ENCODE measurements around the gene CREBBP.

The CREBBP gene

DNA sequence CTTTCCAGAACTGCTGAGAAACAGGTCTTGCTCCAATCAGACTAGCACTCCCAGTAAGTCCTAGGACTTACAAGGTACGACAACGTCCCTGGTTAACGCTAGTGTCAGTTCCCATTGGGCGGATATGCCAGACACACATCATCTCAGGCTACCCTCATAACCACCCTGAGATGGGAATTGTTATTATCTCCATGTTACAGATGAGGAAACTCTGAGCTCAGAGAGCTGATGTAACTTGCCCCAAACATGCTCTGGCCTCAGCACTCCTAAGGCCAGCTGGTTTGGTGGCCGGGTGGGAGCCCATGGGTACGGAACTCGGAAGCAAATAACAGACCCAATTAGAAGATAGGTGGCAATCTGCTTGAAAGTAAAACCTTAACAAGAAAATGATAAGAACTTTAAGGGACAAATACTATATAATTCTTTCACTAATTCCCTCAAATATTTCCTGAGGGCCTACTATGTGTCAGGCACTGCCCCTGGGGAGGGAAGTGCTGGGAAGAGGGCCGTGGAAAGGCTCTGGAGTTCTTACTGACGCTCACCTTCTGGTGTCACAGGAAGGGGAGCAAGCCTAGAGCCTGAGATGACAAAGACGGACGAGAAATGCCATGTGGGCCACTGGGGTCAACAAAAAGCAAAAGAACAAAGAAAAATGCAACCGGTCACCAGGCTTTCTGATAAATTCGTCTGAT, 6.9 kb downstream of the CREBBP start:
- no peak overlapping the region for H3K18ac ChIP-seq (ENCODE audit: low read length)
- H2BK12ac ChIP-seq (ENCODE audit: low read length) = no peak overlapping the region
- no peaks in the 10 kb centered on the region for H3K9me3 ChIP-seq (ENCODE audit: insufficient read depth, low read depth, low read length)
- no CpG with 5 or more reads among the region's 13 CpGs for WGBS (ENCODE audit: extremely low coverage, insufficient coverage, insufficient read length)
- H3K23ac ChIP-seq (ENCODE audit: low read length) = no peak overlapping the region
- peaks cover 0 to 3% of the 10 kb centered on the region in 2 experiments for H3K36me3 ChIP-seq (ENCODE audit: control insufficient read depth in 1 of 2, insufficient read depth in 2 of 2, low read length in 2 of 2)
- no peak overlapping the region for H3K4me2 ChIP-seq (ENCODE audit: low read length)
- no peaks in the 10 kb centered on the region for H3K79me1 ChIP-seq (ENCODE audit: low read length)
- H4K91ac ChIP-seq (ENCODE audit: low read depth, low read length) = no peak overlapping the region
- no peak overlapping the region for H2AK5ac ChIP-seq (ENCODE audit: low read length)
- no peak overlapping the region for H2BK5ac ChIP-seq (ENCODE audit: low read depth, low read length, poor library complexity)
- H3K14ac ChIP-seq (ENCODE audit: low read length) = no peak overlapping the region
- DNase-seq = peak; percentile 61 to 78
- H3K4ac ChIP-seq (ENCODE audit: low read depth, low read length) = peak overlapping the region; percentile 73
- peaks cover 39% of the 10 kb centered on the region for H3K79me2 ChIP-seq (ENCODE audit: control insufficient read depth, insufficient read depth, low read length, poor library complexity)
- no peak overlapping the region for H4K8ac ChIP-seq (ENCODE audit: low read depth, low read length)
- no peak overlapping the region for H2AFZ ChIP-seq (ENCODE audit: insufficient read depth, low read length, poor library complexity)
- peak overlapping the region; percentile 6 for H3K27ac ChIP-seq (ENCODE audit: low read depth, low read length)
- peaks cover 12 to 20% of the 10 kb centered on the region in 2 experiments for H3K4me1 ChIP-seq (ENCODE audit: control insufficient read depth in 1 of 2, insufficient read depth in 2 of 2, low read length in 2 of 2)
- no peaks in the 10 kb centered on the region for H3K27me3 ChIP-seq (ENCODE audit: insufficient read depth, low read length)
- no peak overlapping the region for H3K9ac ChIP-seq (ENCODE audit: low read length)
- no peak overlapping the region for H2BK120ac ChIP-seq (ENCODE audit: insufficient read depth, low read length, poor library complexity)
- no peak overlapping the region for H3K4me3 ChIP-seq (ENCODE audit: low read depth, low read length)
- H4K12ac ChIP-seq (ENCODE audit: low read depth, low read length) = no peak overlapping the region

DNA sequence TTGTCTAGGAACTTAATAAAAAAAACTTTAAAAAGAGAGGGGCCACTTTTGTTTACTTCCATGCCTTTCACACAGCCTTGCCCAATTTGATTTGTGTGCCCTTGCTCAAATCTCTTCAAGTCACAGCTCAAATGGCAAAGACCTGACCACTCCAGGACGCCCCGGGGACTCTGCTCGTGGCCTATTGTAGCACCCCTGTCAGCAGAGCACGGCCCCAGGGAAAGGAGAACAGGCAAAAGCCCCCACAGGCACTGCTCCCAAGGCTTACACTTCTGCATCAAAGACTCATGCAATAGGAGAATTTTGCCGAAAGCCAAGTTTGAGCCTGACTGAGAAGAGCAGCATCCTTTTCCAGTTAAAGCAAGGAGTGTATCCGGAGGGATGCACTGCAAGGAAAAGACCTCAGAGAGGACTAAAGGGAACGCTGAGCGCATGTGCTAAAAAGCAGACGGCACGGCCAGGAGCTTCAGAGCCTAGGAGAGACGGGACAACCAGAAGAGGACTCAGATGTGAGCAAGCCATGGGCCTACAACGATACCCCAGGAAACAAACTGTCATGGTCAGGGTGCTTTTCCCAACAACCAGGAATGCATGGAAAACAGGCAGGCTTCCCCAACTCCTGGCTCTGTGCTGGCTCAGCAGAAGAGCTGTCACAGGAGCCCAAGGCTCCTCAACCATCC, 8.2 kb downstream of the CREBBP start:
- Histone ChIP-seq H3K79me2 (ENCODE audit: control insufficient read depth, insufficient read depth, low read length, poor library complexity) (peaks cover 37% of the 10 kb centered on the region), H3K36me3 (ENCODE audit: control insufficient read depth in 1 of 2, insufficient read depth in 2 of 2, low read length in 2 of 2) (peaks cover 0 to 2% of the 10 kb centered on the region in 2 experiments), H3K79me1 (ENCODE audit: low read length) (no peaks in the 10 kb centered on the region), H3K4ac (ENCODE audit: low read depth, low read length) (peak overlapping the region; percentile 91), H4K12ac (ENCODE audit: low read depth, low read length) (no peak overlapping the region), H3K18ac (ENCODE audit: low read length) (peak overlapping the region; percentile 43), H2BK120ac (ENCODE audit: insufficient read depth, low read length, poor library complexity) (no peak overlapping the region), H3K27me3 (ENCODE audit: insufficient read depth, low read length) (no peaks in the 10 kb centered on the region), H3K23ac (ENCODE audit: low read length) (no peak overlapping the region), H2BK12ac (ENCODE audit: low read length) (no peak overlapping the region), H3K27ac (ENCODE audit: low read depth, low read length) (no peak overlapping the region), H3K14ac (ENCODE audit: low read length) (no peak overlapping the region), H3K4me1 (ENCODE audit: control insufficient read depth in 1 of 2, insufficient read depth in 2 of 2, low read length in 2 of 2) (peaks cover 12 to 21% of the 10 kb centered on the region in 2 experiments), H2BK5ac (ENCODE audit: low read depth, low read length, poor library complexity) (no peak overlapping the region), H3K4me3 (ENCODE audit: low read depth, low read length) (no peak overlapping the region), H3K9ac (ENCODE audit: low read length) (no peak overlapping the region), H4K8ac (ENCODE audit: low read depth, low read length) (no peak overlapping the region), H2AK5ac (ENCODE audit: low read length) (no peak overlapping the region), H2AFZ (ENCODE audit: insufficient read depth, low read length, poor library complexity) (no peak overlapping the region), H3K4me2 (ENCODE audit: low read length) (no peak overlapping the region), H4K91ac (ENCODE audit: low read depth, low read length) (no peak overlapping the region), H3K9me3 (ENCODE audit: insufficient read depth, low read depth, low read length) (no peaks in the 10 kb centered on the region)
- WGBS (ENCODE audit: extremely low coverage, insufficient coverage, insufficient read length) = no CpG with 5 or more reads among the region's 12 CpGs
- DNase-seq = no peak

DNA sequence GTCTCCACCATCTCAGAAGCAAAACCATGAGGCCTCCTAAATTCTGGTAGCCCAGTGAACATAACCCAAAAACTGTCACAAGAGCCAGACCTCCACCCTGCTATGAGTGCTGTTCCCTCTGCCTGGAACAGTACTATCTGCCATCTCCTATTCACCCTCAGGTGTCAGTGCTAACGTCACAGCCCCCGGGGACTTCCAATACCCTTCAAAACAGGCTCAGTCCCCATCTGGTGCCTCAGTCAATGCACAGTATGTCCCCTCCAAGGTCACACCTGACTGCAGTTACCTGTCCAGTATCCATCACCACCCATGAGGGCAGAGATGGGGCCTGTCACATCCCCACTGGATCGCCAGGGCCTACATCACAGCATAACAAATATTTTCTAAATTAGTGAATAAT, 11.5 kb downstream of the CREBBP start:
- Histone ChIP-seq H2BK12ac (ENCODE audit: low read length) (no peak overlapping the region), H3K4ac (ENCODE audit: low read depth, low read length) (peak overlapping the region; percentile 75), H3K79me1 (ENCODE audit: low read length) (no peaks in the 10 kb centered on the region), H2BK5ac (ENCODE audit: low read depth, low read length, poor library complexity) (no peak overlapping the region), H2BK120ac (ENCODE audit: insufficient read depth, low read length, poor library complexity) (no peak overlapping the region), H3K14ac (ENCODE audit: low read length) (no peak overlapping the region), H3K18ac (ENCODE audit: low read length) (no peak overlapping the region), H3K9me3 (ENCODE audit: insufficient read depth, low read depth, low read length) (no peaks in the 10 kb centered on the region), H4K12ac (ENCODE audit: low read depth, low read length) (no peak overlapping the region), H3K79me2 (ENCODE audit: control insufficient read depth, insufficient read depth, low read length, poor library complexity) (peaks cover 26% of the 10 kb centered on the region), H3K9ac (ENCODE audit: low read length) (no peak overlapping the region), H3K27ac (ENCODE audit: low read depth, low read length) (no peak overlapping the region), H3K4me2 (ENCODE audit: low read length) (no peak overlapping the region), H2AK5ac (ENCODE audit: low read length) (no peak overlapping the region), H2AFZ (ENCODE audit: insufficient read depth, low read length, poor library complexity) (no peak overlapping the region), H4K91ac (ENCODE audit: low read depth, low read length) (no peak overlapping the region), H3K23ac (ENCODE audit: low read length) (no peak overlapping the region), H4K8ac (ENCODE audit: low read depth, low read length) (no peak overlapping the region), H3K4me1 (ENCODE audit: control insufficient read depth in 1 of 2, insufficient read depth in 2 of 2, low read length in 2 of 2) (peaks cover 11 to 17% of the 10 kb centered on the region in 2 experiments), H3K27me3 (ENCODE audit: insufficient read depth, low read length) (no peaks in the 10 kb centered on the region), H3K36me3 (ENCODE audit: control insufficient read depth in 1 of 2, insufficient read depth in 2 of 2, low read length in 2 of 2) (no peaks in the 10 kb centered on the region), H3K4me3 (ENCODE audit: low read depth, low read length) (no peak overlapping the region)
- WGBS (ENCODE audit: extremely low coverage, insufficient coverage, insufficient read length) = no CpG with 5 or more reads among the region's 3 CpGs
- DNase-seq = no peak

DNA sequence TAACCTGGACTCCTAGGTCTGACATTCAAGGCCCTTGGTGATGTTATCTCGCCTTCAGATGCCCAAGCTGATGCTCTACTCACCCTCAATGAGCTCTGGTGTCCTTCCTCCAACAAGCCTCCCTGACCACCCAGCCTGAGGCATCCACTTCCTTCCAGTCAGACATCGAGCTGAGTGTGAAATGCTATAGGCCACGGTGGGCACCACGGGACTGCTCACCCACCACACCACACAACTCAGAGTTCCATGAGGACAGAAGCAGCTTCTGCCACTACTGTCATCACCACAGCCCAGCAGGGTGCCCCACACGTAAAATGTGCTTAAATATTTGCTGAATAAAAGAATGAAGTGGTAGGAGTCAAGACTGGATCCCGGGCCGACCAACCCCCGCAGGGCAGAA, 12.0 kb downstream of the CREBBP start:
- H3K36me3 ChIP-seq (ENCODE audit: control insufficient read depth in 1 of 2, insufficient read depth in 2 of 2, low read length in 2 of 2) = no peaks in the 10 kb centered on the region
- no peaks in the 10 kb centered on the region for H3K79me1 ChIP-seq (ENCODE audit: low read length)
- no peak overlapping the region for H2BK120ac ChIP-seq (ENCODE audit: insufficient read depth, low read length, poor library complexity)
- whole genome bisulfite sequencing (ENCODE audit: extremely low coverage, insufficient coverage, insufficient read length) = no CpG with 5 or more reads among the region's 8 CpGs
- peak overlapping the region; percentile 75 for H3K4ac ChIP-seq (ENCODE audit: low read depth, low read length)
- no peaks in the 10 kb centered on the region for H3K27me3 ChIP-seq (ENCODE audit: insufficient read depth, low read length)
- no peak for DNase-seq
- H3K4me3 ChIP-seq (ENCODE audit: low read depth, low read length) = no peak overlapping the region
- no peak overlapping the region for H3K23ac ChIP-seq (ENCODE audit: low read length)
- no peak overlapping the region for H3K14ac ChIP-seq (ENCODE audit: low read length)
- no peak overlapping the region for H2BK5ac ChIP-seq (ENCODE audit: low read depth, low read length, poor library complexity)
- peak overlapping the region; percentile 22 for H3K18ac ChIP-seq (ENCODE audit: low read length)
- no peak overlapping the region for H2AK5ac ChIP-seq (ENCODE audit: low read length)
- no peak overlapping the region for H2BK12ac ChIP-seq (ENCODE audit: low read length)
- no peak overlapping the region for H4K91ac ChIP-seq (ENCODE audit: low read depth, low read length)
- no peak overlapping the region for H4K8ac ChIP-seq (ENCODE audit: low read depth, low read length)
- no peak overlapping the region for H3K9ac ChIP-seq (ENCODE audit: low read length)
- no peaks in the 10 kb centered on the region for H3K9me3 ChIP-seq (ENCODE audit: insufficient read depth, low read depth, low read length)
- no peak overlapping the region for H2AFZ ChIP-seq (ENCODE audit: insufficient read depth, low read length, poor library complexity)
- H3K4me2 ChIP-seq (ENCODE audit: low read length) = no peak overlapping the region
- H4K12ac ChIP-seq (ENCODE audit: low read depth, low read length) = no peak overlapping the region
- H3K79me2 ChIP-seq (ENCODE audit: control insufficient read depth, insufficient read depth, low read length, poor library complexity) = peaks cover 30% of the 10 kb centered on the region
- H3K27ac ChIP-seq (ENCODE audit: low read depth, low read length) = no peak overlapping the region
- H3K4me1 ChIP-seq (ENCODE audit: control insufficient read depth in 1 of 2, insufficient read depth in 2 of 2, low read length in 2 of 2) = peaks cover 15 to 18% of the 10 kb centered on the region in 2 experiments
